ENCODE results near the gene TBX21.
A peak's percentile ranks its signal among the peaks of the same experiment; 100 is the strongest.

Gene TBX21

DNA sequence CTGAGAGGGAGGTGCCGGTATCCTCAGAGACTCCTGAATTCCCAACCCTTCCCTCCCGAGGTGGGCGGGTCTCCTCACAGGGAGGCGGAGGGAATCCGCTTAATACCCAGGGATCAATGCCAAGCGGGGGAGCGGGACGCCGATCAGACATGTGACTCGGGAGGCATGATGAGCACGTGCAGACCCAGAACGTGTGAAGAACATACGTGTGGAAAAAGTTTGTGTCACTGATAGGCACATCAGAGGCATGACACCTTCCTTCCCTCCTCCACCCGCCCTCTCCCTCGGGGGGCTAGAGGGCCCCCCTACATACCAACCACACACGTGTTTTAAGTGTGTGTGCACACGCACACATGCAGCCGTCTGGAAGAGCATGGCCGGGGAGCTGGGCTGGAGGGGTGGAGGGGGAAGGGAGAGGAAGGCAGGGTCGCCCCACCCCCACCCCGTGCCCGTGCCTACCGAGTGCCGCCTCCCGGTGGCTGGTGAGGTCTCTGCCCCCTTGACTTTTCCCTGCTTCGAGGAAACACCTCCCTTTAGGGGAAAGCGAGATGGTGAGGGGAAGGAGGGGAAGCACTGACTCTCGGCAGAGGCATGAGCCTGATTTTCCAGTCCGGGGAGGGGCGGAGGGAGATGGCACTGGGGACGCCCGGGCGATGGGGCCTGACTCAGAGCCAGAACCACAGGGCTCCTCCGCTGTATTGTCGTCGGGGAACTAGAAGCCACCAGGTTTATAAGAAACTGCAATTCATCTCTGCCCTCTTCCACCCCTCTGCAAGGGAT lies 12.1 kb upstream of the TBX21 start:
- Histone ChIP-seq H2AK5ac (ENCODE audit: low read depth, low read length) (peak overlapping the region; percentile 71), H3K4me2 (ENCODE audit: insufficient read depth, low read length, poor library complexity, severe bottlenecking) (no peak overlapping the region), H4K91ac (ENCODE audit: low read depth, low read length, poor library complexity) (no peak overlapping the region), H3K9ac (ENCODE audit: low read depth, low read length, poor library complexity) (no peak overlapping the region), H3K36me3 (replicated peaks in 1 of 2; ENCODE audit: control insufficient read depth in 2 of 2, insufficient read depth in 2 of 2, low read length in 2 of 2) (no peaks in the 10 kb centered on the region), H2BK12ac (ENCODE audit: low read length) (no peak overlapping the region), H3K4me1 (ENCODE audit: control insufficient read depth in 2 of 2, insufficient read depth in 1 of 2, low read depth in 1 of 2, low read length in 2 of 2) (peaks cover 2 to 10% of the 10 kb centered on the region in 2 donors), H3K9me3 (replicated peaks in 1 of 2; ENCODE audit: control insufficient read depth in 2 of 2, insufficient read depth in 1 of 2, low read depth in 1 of 2, low read length in 2 of 2) (peaks cover 0 to 4% of the 10 kb centered on the region in 2 donors), H3K79me1 (ENCODE audit: low read depth, low read length) (no peaks in the 10 kb centered on the region), H4K8ac (ENCODE audit: low read depth, low read length) (no peak overlapping the region), H2BK120ac (ENCODE audit: low read depth, low read length) (no peak overlapping the region), H2AFZ (ENCODE audit: low read length) (peak overlapping the region; percentile 44), H3K18ac (ENCODE audit: low read length) (peak overlapping the region; percentile 79), H3K27me3 (ENCODE audit: control insufficient read depth in 3 of 3, insufficient read depth in 3 of 3, low read depth in 1 of 3, low read length in 3 of 3) (peaks cover 0 to 89% (median 29%) of the 10 kb centered on the region in 3 experiments), H3K23ac (ENCODE audit: low read depth, low read length, poor library complexity) (peak overlapping the region; percentile 6), H3K4ac (ENCODE audit: low read length) (no peak overlapping the region), H3K4me3 (ENCODE audit: low read length in 2 of 2) (no peak overlapping the region), H3K14ac (ENCODE audit: low read length) (no peak overlapping the region), H2BK15ac (ENCODE audit: low read length) (no peak overlapping the region), H3K27ac (replicated peaks; ENCODE audit: low read length) (no peak overlapping the region), H2BK5ac (ENCODE audit: low read length) (no peak overlapping the region)
- no peak for DNase-seq (ENCODE audit: low spot score)
- no CpG with 5 or more reads among the region's 36 CpGs for WGBS, 2 donors (ENCODE audit: extremely low coverage in 2 of 2, insufficient read length in 2 of 2, insufficient replicate concordance in 1 of 2)

- Histone ChIP-seq H2BK120ac (ENCODE audit: low read depth, low read length) (no peak overlapping the region), H2AFZ (ENCODE audit: low read length) (no peak overlapping the region), H3K4me3 (ENCODE audit: low read length in 2 of 2) (no peak overlapping the region), H4K91ac (ENCODE audit: low read depth, low read length, poor library complexity) (peak overlapping the region; percentile 75), H3K4ac (ENCODE audit: low read length) (no peak overlapping the region), H3K14ac (ENCODE audit: low read length) (no peak overlapping the region), H3K9ac (ENCODE audit: low read depth, low read length, poor library complexity) (peak overlapping the region; percentile 79), H2BK12ac (ENCODE audit: low read length) (peak overlapping the region; percentile 76), H3K4me2 (ENCODE audit: insufficient read depth, low read length, poor library complexity, severe bottlenecking) (no peak overlapping the region), H3K36me3 (replicated peaks in 1 of 2; ENCODE audit: control insufficient read depth in 2 of 2, insufficient read depth in 2 of 2, low read length in 2 of 2) (no peaks in the 10 kb centered on the region), H3K27me3 (ENCODE audit: control insufficient read depth in 3 of 3, insufficient read depth in 3 of 3, low read depth in 1 of 3, low read length in 3 of 3) (peaks cover 0 to 91% (median 29%) of the 10 kb centered on the region in 3 experiments), H4K8ac (ENCODE audit: low read depth, low read length) (no peak overlapping the region), H3K23ac (ENCODE audit: low read depth, low read length, poor library complexity) (peak overlapping the region; percentile 92), H2AK5ac (ENCODE audit: low read depth, low read length) (peak overlapping the region; percentile 95), H3K27ac (replicated peaks; ENCODE audit: low read length) (no peak overlapping the region), H3K9me3 (replicated peaks in 1 of 2; ENCODE audit: control insufficient read depth in 2 of 2, insufficient read depth in 1 of 2, low read depth in 1 of 2, low read length in 2 of 2) (peaks cover 0 to 4% of the 10 kb centered on the region in 2 donors), H2BK15ac (ENCODE audit: low read length) (peak overlapping the region; percentile 63), H3K79me1 (ENCODE audit: low read depth, low read length) (no peaks in the 10 kb centered on the region), H3K18ac (ENCODE audit: low read length) (peak overlapping the region; percentile 74), H3K4me1 (ENCODE audit: control insufficient read depth in 2 of 2, insufficient read depth in 1 of 2, low read depth in 1 of 2, low read length in 2 of 2) (peaks cover 2 to 10% of the 10 kb centered on the region in 2 donors), H2BK5ac (ENCODE audit: low read length) (no peak overlapping the region)
- DNase-seq (ENCODE audit: low spot score) = no peak
- WGBS, 2 donors (ENCODE audit: extremely low coverage in 2 of 2, insufficient read length in 2 of 2, insufficient replicate concordance in 1 of 2) = no CpG with 5 or more reads among the region's 8 CpGs
Measured at GRCh38 chr17:47721725-47722124, 11.3 kb upstream of the TBX21 start.

GRCh38 chr17:47724705-47725104 lies 8.3 kb upstream of the TBX21 start:
- H3K9ac ChIP-seq (ENCODE audit: low read depth, low read length, poor library complexity) = no peak overlapping the region
- no peak overlapping the region for H2BK12ac ChIP-seq (ENCODE audit: low read length)
- no peaks in the 10 kb centered on the region for H3K79me1 ChIP-seq (ENCODE audit: low read depth, low read length)
- no CpG with 5 or more reads among the region's 2 CpGs for WGBS, 2 donors (ENCODE audit: extremely low coverage in 2 of 2, insufficient read length in 2 of 2, insufficient replicate concordance in 1 of 2)
- H3K9me3 ChIP-seq (replicated peaks in 1 of 2; ENCODE audit: control insufficient read depth in 2 of 2, insufficient read depth in 1 of 2, low read depth in 1 of 2, low read length in 2 of 2) = peaks cover 0 to 4% of the 10 kb centered on the region in 2 donors
- no peak for DNase-seq (ENCODE audit: low spot score)
- H2BK15ac ChIP-seq (ENCODE audit: low read length) = no peak overlapping the region
- H3K27ac ChIP-seq (replicated peaks; ENCODE audit: low read length) = no peak overlapping the region
- no peak overlapping the region for H2AK5ac ChIP-seq (ENCODE audit: low read depth, low read length)
- H3K4me1 ChIP-seq (ENCODE audit: control insufficient read depth in 2 of 2, insufficient read depth in 1 of 2, low read depth in 1 of 2, low read length in 2 of 2) = peaks cover 2 to 8% of the 10 kb centered on the region in 2 donors
- no peak overlapping the region for H3K14ac ChIP-seq (ENCODE audit: low read length)
- no peak overlapping the region for H3K4ac ChIP-seq (ENCODE audit: low read length)
- no peak overlapping the region for H3K4me2 ChIP-seq (ENCODE audit: insufficient read depth, low read length, poor library complexity, severe bottlenecking)
- no peak overlapping the region for H4K8ac ChIP-seq (ENCODE audit: low read depth, low read length)
- H2BK120ac ChIP-seq (ENCODE audit: low read depth, low read length) = no peak overlapping the region
- no peak overlapping the region for H2AFZ ChIP-seq (ENCODE audit: low read length)
- H2BK5ac ChIP-seq (ENCODE audit: low read length) = no peak overlapping the region
- H3K18ac ChIP-seq (ENCODE audit: low read length) = no peak overlapping the region
- H3K27me3 ChIP-seq (ENCODE audit: control insufficient read depth in 3 of 3, insufficient read depth in 3 of 3, low read depth in 1 of 3, low read length in 3 of 3) = peaks cover 0 to 90% (median 25%) of the 10 kb centered on the region in 3 experiments
- no peak overlapping the region for H4K91ac ChIP-seq (ENCODE audit: low read depth, low read length, poor library complexity)
- no peak overlapping the region for H3K23ac ChIP-seq (ENCODE audit: low read depth, low read length, poor library complexity)
- H3K36me3 ChIP-seq (replicated peaks in 1 of 2; ENCODE audit: control insufficient read depth in 2 of 2, insufficient read depth in 2 of 2, low read length in 2 of 2) = no peaks in the 10 kb centered on the region
- no peak overlapping the region for H3K4me3 ChIP-seq (ENCODE audit: low read length in 2 of 2)

DNA sequence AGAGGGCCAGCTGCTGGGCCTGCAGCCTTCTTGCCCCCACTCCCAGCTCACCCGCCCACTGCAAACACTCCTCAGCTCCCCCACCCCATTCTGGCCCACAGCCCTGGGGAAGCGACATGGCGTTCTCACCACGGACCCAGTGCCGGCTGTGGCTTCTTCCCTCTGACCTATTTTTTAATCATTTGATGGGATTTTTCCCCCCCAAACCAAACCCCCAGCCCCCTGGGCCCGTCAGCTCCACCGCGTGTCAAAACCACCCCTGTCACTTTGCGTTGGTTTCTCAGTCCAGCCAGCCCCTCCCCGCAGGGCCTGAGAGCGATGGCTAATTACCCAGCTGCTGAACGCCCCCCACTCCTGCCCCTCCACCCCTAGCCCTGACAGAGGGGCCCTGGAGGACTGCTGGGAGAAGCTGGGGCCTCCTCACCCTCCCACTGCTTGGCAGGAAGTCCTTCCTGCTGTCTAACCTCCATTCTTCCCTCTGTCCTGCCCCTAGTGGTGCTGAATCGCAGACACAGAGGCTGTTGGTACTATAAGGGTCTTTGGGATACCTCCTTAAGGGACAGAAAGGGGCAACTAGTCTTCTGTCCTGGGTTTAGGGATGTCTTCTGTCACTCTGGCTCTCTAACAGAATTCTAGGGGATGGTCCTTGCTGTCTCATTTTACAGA lies 7.5 kb upstream of the TBX21 start:
- Histone ChIP-seq H4K91ac (ENCODE audit: low read depth, low read length, poor library complexity) (no peak overlapping the region), H3K23ac (ENCODE audit: low read depth, low read length, poor library complexity) (peak overlapping the region; percentile 16), H3K4ac (ENCODE audit: low read length) (no peak overlapping the region), H2BK120ac (ENCODE audit: low read depth, low read length) (no peak overlapping the region), H3K27ac (replicated peaks; ENCODE audit: low read length) (no peak overlapping the region), H2AFZ (ENCODE audit: low read length) (no peak overlapping the region), H3K79me1 (ENCODE audit: low read depth, low read length) (no peaks in the 10 kb centered on the region), H3K18ac (ENCODE audit: low read length) (peak overlapping the region; percentile 17), H2BK12ac (ENCODE audit: low read length) (no peak overlapping the region), H4K8ac (ENCODE audit: low read depth, low read length) (no peak overlapping the region), H2BK5ac (ENCODE audit: low read length) (peak overlapping the region; percentile 5), H3K9me3 (replicated peaks in 1 of 2; ENCODE audit: control insufficient read depth in 2 of 2, insufficient read depth in 1 of 2, low read depth in 1 of 2, low read length in 2 of 2) (peaks cover 0 to 4% of the 10 kb centered on the region in 2 donors), H2BK15ac (ENCODE audit: low read length) (no peak overlapping the region), H3K4me1 (ENCODE audit: control insufficient read depth in 2 of 2, insufficient read depth in 1 of 2, low read depth in 1 of 2, low read length in 2 of 2) (peaks cover 2 to 8% of the 10 kb centered on the region in 2 donors), H3K27me3 (ENCODE audit: control insufficient read depth in 3 of 3, insufficient read depth in 3 of 3, low read depth in 1 of 3, low read length in 3 of 3) (peaks cover 0 to 90% (median 17%) of the 10 kb centered on the region in 3 experiments), H3K4me2 (ENCODE audit: insufficient read depth, low read length, poor library complexity, severe bottlenecking) (no peak overlapping the region), H3K9ac (ENCODE audit: low read depth, low read length, poor library complexity) (no peak overlapping the region), H3K4me3 (ENCODE audit: low read length in 2 of 2) (no peak overlapping the region), H3K36me3 (replicated peaks in 1 of 2; ENCODE audit: control insufficient read depth in 2 of 2, insufficient read depth in 2 of 2, low read length in 2 of 2) (no peaks in the 10 kb centered on the region), H2AK5ac (ENCODE audit: low read depth, low read length) (no peak overlapping the region), H3K14ac (ENCODE audit: low read length) (no peak overlapping the region)
- no peak for DNase-seq (ENCODE audit: low spot score)
- no CpG with 5 or more reads among the region's 13 CpGs for WGBS, 2 donors (ENCODE audit: extremely low coverage in 2 of 2, insufficient read length in 2 of 2, insufficient replicate concordance in 1 of 2)

Measured in neuronal stem cell (in vitro differentiated cells).